NCI-H226 (cell line): Measurements from ENCODE around the gene ASGR2.
"Not testable (repeated sequence)": the region's sequence is repeated elsewhere in the genome, so short reads cannot be mapped to it uniquely, and the experiment has no call there.

Experiments used
- DNase-seq: peaks from one replicate; pipeline ENCODE4 v3.0.0-alpha.2; 2015

ASGR2 gene

GRCh38 chr17:7114241-7114874 lies at the start of gene ASGR2:
TSS of gene ASGR2 (minus strand) at chr17:7114822. CDS start at chr17:7114240, 582 bp downstream.
- DNase-seq, result no peak

GRCh38 chr17:7159571-7159970 lies 44.9 kb upstream of the ASGR2 start:
- DNase-seq, result not testable (repeated sequence)

- DNase-seq, result not testable (repeated sequence)
Measured at GRCh38 chr17:7158424-7158823, 43.8 kb upstream of the ASGR2 start.

- DNase-seq, result no peak
Measured at GRCh38 chr17:7156342-7156940, 41.8 kb upstream of the ASGR2 start.

- no peak for DNase-seq
Measured at GRCh38 chr17:7147772-7148171, 33.1 kb upstream of the ASGR2 start.

GRCh38 chr17:7146115-7146514 lies 31.5 kb upstream of the ASGR2 start:
- DNase-seq, result no peak

GRCh38 chr17:7144213-7144612 lies 29.6 kb upstream of the ASGR2 start:
- DNase-seq, result no peak

- DNase-seq, result no peak
Measured at GRCh38 chr17:7141824-7142223, 27.2 kb upstream of the ASGR2 start.

- no peak for DNase-seq
Measured at GRCh38 chr17:7139400-7139799, 24.8 kb upstream of the ASGR2 start.

GRCh38 chr17:7138800-7139381 lies 24.3 kb upstream of the ASGR2 start:
- no peak for DNase-seq

GRCh38 chr17:7137171-7137943 lies 22.7 kb upstream of the ASGR2 start:
- no peak for DNase-seq

GRCh38 chr17:7136266-7136877 lies 21.8 kb upstream of the ASGR2 start:
- DNase-seq, result peak; percentile 34

- DNase-seq, result no peak
Measured at GRCh38 chr17:7133916-7134315, 19.3 kb upstream of the ASGR2 start.

GRCh38 chr17:7133424-7133823 lies 18.8 kb upstream of the ASGR2 start:
- DNase-seq, result no peak

- peak; percentile 22 for DNase-seq
Measured at GRCh38 chr17:7132511-7133094, 18.0 kb upstream of the ASGR2 start.

- DNase-seq, result no peak
Measured at GRCh38 chr17:7131423-7131791, 16.8 kb upstream of the ASGR2 start.

- DNase-seq, result peak; percentile 45
Measured at GRCh38 chr17:7130621-7131422, 16.2 kb upstream of the ASGR2 start.

GRCh38 chr17:7129311-7129710 lies 14.7 kb upstream of the ASGR2 start:
- DNase-seq, result no peak

GRCh38 chr17:7128160-7128559 lies 13.5 kb upstream of the ASGR2 start:
- no peak for DNase-seq

GRCh38 chr17:7127501-7127900 lies 12.9 kb upstream of the ASGR2 start:
- not testable (repeated sequence) for DNase-seq

GRCh38 chr17:7126386-7126785 lies 11.8 kb upstream of the ASGR2 start:
- DNase-seq, result not testable (repeated sequence)

GRCh38 chr17:7124923-7125322 lies 10.3 kb upstream of the ASGR2 start:
- no peak for DNase-seq
